HEK293 (cell line): ENCODE data around the gene NUDT22.
A peak's percentile ranks its signal among the peaks of the same experiment; 100 is the strongest.

ENCODE experiments used
- BCL11A ChIP-seq: fragments of 450-650 bp; formaldehyde crosslinking; IDR thresholded peaks from 2 replicates; pipeline ENCODE4 v1.5.1; 2016; ENCODE audit warnings: low read depth, missing biosample characterization, missing genetic modification characterization
- ELK4 ChIP-seq: IDR thresholded peaks from 2 replicates; pipeline ENCODE4 v1.6.1; 2011; ENCODE audit warnings: mild to moderate bottlenecking, low read depth, low read length, borderline replicate concordance
- HIC1 ChIP-seq: fragments of 450-650 bp; formaldehyde crosslinking; IDR thresholded peaks from 2 replicates; pipeline ENCODE4 v1.5.1; 2016; ENCODE audit warnings: missing biosample characterization, missing genetic modification characterization
- HOXD13 ChIP-seq: sonication (generic); formaldehyde crosslinking; IDR thresholded peaks from 2 replicates; pipeline ENCODE4 v1.8.0; 2022; ENCODE audit warnings: missing genetic modification reagents, borderline replicate concordance
- KLF8 ChIP-seq: fragments of 450-650 bp; formaldehyde crosslinking; IDR thresholded peaks from 2 replicates; pipeline ENCODE4 v1.5.1; 2016; ENCODE audit warnings: missing biosample characterization, missing genetic modification characterization
- KLF9 ChIP-seq: fragments of 450-650 bp; formaldehyde crosslinking; IDR thresholded peaks from 2 replicates; pipeline ENCODE4 v1.5.1; 2016; ENCODE audit warnings: missing biosample characterization, missing genetic modification characterization, low read depth
- RBAK ChIP-seq: fragments of 450-650 bp; formaldehyde crosslinking; IDR thresholded peaks from 2 replicates; pipeline ENCODE4 v1.5.1; 2016; ENCODE audit warnings: missing biosample characterization, missing genetic modification characterization
- SP7 ChIP-seq: fragments of 450-650 bp; formaldehyde crosslinking; IDR thresholded peaks from 2 replicates; pipeline ENCODE4 v1.5.1; 2016; ENCODE audit warnings: missing biosample characterization, missing genetic modification characterization
- WT1 ChIP-seq: fragments of 450-650 bp; formaldehyde crosslinking; IDR thresholded peaks from 2 replicates; pipeline ENCODE4 v1.5.1; 2016; ENCODE audit warnings: missing biosample characterization, missing genetic modification characterization
- YY1 ChIP-seq: fragments of 450-650 bp; formaldehyde crosslinking; IDR thresholded peaks from 2 replicates; pipeline ENCODE4 v1.5.1; 2018; ENCODE audit warnings: missing biosample characterization, missing genetic modification characterization
- ZBTB6 ChIP-seq: fragments of 450-650 bp; formaldehyde crosslinking; IDR thresholded peaks from 2 replicates; pipeline ENCODE4 v1.5.1; 2017; ENCODE audit warnings: missing biosample characterization, missing genetic modification characterization
- ZFHX2 ChIP-seq: fragments of 450-650 bp; formaldehyde crosslinking; conservative IDR thresholded peaks from 2 replicates; pipeline ENCODE4 v1.5.1; 2016; ENCODE audit warnings: missing biosample characterization, missing genetic modification characterization
- ZNF140 ChIP-seq: fragments of 450-650 bp; formaldehyde crosslinking; IDR thresholded peaks from 2 replicates; pipeline ENCODE4 v1.5.1; 2016; ENCODE audit warnings: missing biosample characterization, missing genetic modification characterization
- ZNF148 ChIP-seq: fragments of 450-650 bp; formaldehyde crosslinking; IDR thresholded peaks from 2 replicates; pipeline ENCODE4 v1.5.0; 2017; ENCODE audit warnings: missing biosample characterization, missing genetic modification characterization, borderline replicate concordance
- ZNF155 ChIP-seq: fragments of 450-650 bp; formaldehyde crosslinking; IDR thresholded peaks from 2 replicates; pipeline ENCODE4 v1.5.1; 2016; ENCODE audit warnings: missing biosample characterization, missing genetic modification characterization
- ZNF16 ChIP-seq: fragments of 450-650 bp; formaldehyde crosslinking; IDR thresholded peaks from 2 replicates; pipeline ENCODE4 v1.5.1; 2016; ENCODE audit warnings: low read depth, missing biosample characterization, missing genetic modification characterization
- ZNF211 ChIP-seq: fragments of 450-650 bp; formaldehyde crosslinking; IDR thresholded peaks from 2 replicates; pipeline ENCODE4 v1.5.1; 2016; ENCODE audit warnings: low read depth, missing biosample characterization, missing genetic modification characterization
- ZNF311 ChIP-seq: fragments of 450-650 bp; formaldehyde crosslinking; IDR thresholded peaks from 2 replicates; pipeline ENCODE4 v1.5.1; 2017; ENCODE audit warnings: missing biosample characterization, missing genetic modification characterization, borderline replicate concordance
- ZNF366 ChIP-seq: fragments of 450-650 bp; formaldehyde crosslinking; conservative IDR thresholded peaks from 2 replicates; pipeline ENCODE4 v1.5.1; 2016; ENCODE audit warnings: missing biosample characterization, missing genetic modification characterization
- ZNF391 ChIP-seq: fragments of 450-650 bp; formaldehyde crosslinking; IDR thresholded peaks from 2 replicates; pipeline ENCODE4 v1.5.1; 2016; ENCODE audit warnings: low read depth, missing biosample characterization, missing genetic modification characterization, borderline replicate concordance
- ZNF544 ChIP-seq: fragments of 450-650 bp; formaldehyde crosslinking; IDR thresholded peaks from 2 replicates; pipeline ENCODE4 v1.5.0; 2017; ENCODE audit warnings: missing biosample characterization, missing genetic modification characterization
- ZNF555 ChIP-seq: fragments of 450-650 bp; formaldehyde crosslinking; conservative IDR thresholded peaks from 2 replicates; pipeline ENCODE4 v1.5.1; 2017; ENCODE audit warnings: missing biosample characterization, mild to moderate bottlenecking, missing genetic modification characterization, inconsistent platforms
- ZNF560 ChIP-seq: fragments of 450-650 bp; formaldehyde crosslinking; IDR thresholded peaks from 2 replicates; pipeline ENCODE4 v1.5.1; 2017; ENCODE audit warnings: missing biosample characterization, missing genetic modification characterization, borderline replicate concordance
- ZNF626 ChIP-seq: fragments of 450-650 bp; sonication (Bioruptor Pico); formaldehyde crosslinking; IDR thresholded peaks from 2 replicates; pipeline ENCODE4 v1.5.1; 2018; ENCODE audit warnings: missing biosample characterization, missing genetic modification characterization, inconsistent platforms
- ZNF658 ChIP-seq: fragments of 450-650 bp; formaldehyde crosslinking; IDR thresholded peaks from 2 replicates; pipeline ENCODE4; 2016; ENCODE audit warnings: missing biosample characterization, missing genetic modification characterization
- ZNF692 ChIP-seq: fragments of 450-650 bp; formaldehyde crosslinking; IDR thresholded peaks from 2 replicates; pipeline ENCODE4 v1.5.1; 2016; ENCODE audit warnings: missing biosample characterization, missing genetic modification characterization
- ZNF776 ChIP-seq: fragments of 450-650 bp; formaldehyde crosslinking; IDR thresholded peaks from 2 replicates; pipeline ENCODE4 v1.5.0; 2017; ENCODE audit warnings: missing biosample characterization, missing genetic modification characterization, borderline replicate concordance
- ZNF792 ChIP-seq: fragments of 450-650 bp; formaldehyde crosslinking; IDR thresholded peaks from 2 replicates; pipeline ENCODE4 v1.5.1; 2016; ENCODE audit warnings: missing biosample characterization, missing genetic modification characterization
- ZSCAN16 ChIP-seq: fragments of 450-650 bp; formaldehyde crosslinking; IDR thresholded peaks from 2 replicates; pipeline ENCODE4 v1.5.1; 2016; ENCODE audit warnings: missing biosample characterization, missing genetic modification characterization
- ZSCAN5A ChIP-seq: fragments of 450-650 bp; formaldehyde crosslinking; IDR thresholded peaks from 2 replicates; pipeline ENCODE4 v1.5.1; 2016; ENCODE audit warnings: missing biosample characterization, missing genetic modification characterization

NUDT22 gene

GRCh38 chr11:64241491-64242374 is 15.7 kb downstream of the NUDT22 start (continued):
- TF ChIP-seq ZNF16 (no peak), KLF8 (0 out of 2 replicates have a peak, but pooled peaks have one; percentile 42), ZNF776 (tag by site-specific recombination) (no peak), ZNF148 (tag by site-specific recombination) (no peak), YY1 (tag by site-specific recombination) (peak; percentile 19; the same call in 1 of the 2 replicates), ZNF555 (tag by site-specific recombination) (no peak), ZNF311 (tag by site-specific recombination) (no peak), ELK4 (no peak), ZNF692 (tag by site-specific recombination) (no peak), ZSCAN16 (no peak), ZNF391 (tag by site-specific recombination) (no peak), ZSCAN5A (tag by site-specific recombination) (no peak), SP7 (tag by site-specific recombination) (no peak; the same call in 1 of the 2 replicates), ZNF140 (tag by site-specific recombination) (no peak), WT1 (peak; percentile 25; the same call in 1 of the 2 replicates), BCL11A (tag by site-specific recombination) (no peak), ZNF560 (tag by site-specific recombination) (no peak), ZNF792 (tag by site-specific recombination) (no peak), ZNF155 (no peak), ZNF366 (tag by site-specific recombination) (peak; percentile 52; the same call in 1 of the 2 replicates), HOXD13 (no peak), ZFHX2 (peak; percentile 90), ZNF544 (tag by site-specific recombination) (no peak), ZNF626 (tag by site-specific recombination) (no peak), KLF9 (tag by site-specific recombination) (no peak; the same call in none of the 2 replicates), ZNF211 (no peak), HIC1 (peak; percentile 56; the same call in 1 of the 2 replicates), ZNF658 (no peak), RBAK (tag by site-specific recombination) (no peak), ZBTB6 (tag by site-specific recombination) (no peak)
